ENCODE measurements around the gene NR1I3. TPM values are rescaled to one million over a fixed set of nuclear protein-coding genes. Genes with fewer than 3 reads are reported as not detected.
A peak's percentile ranks its signal among the peaks of the same experiment; 100 is the strongest.

NR1I3 gene
- total RNA-seq, 1 donor from 2014 or later: not detected

- Histone ChIP-seq H3K27ac (no peak overlapping the region), H3K27me3 (no peaks in the 10 kb centered on the region), H3K36me3 (no peaks in the 10 kb centered on the region), H3K9me3 (no peaks in the 10 kb centered on the region), H3K4me1 (peaks cover 37% of the 10 kb centered on the region), H3K4me3 (no peak overlapping the region)
- TF ChIP-seq CTCF (IDR thresholded peaks at IDR 0.05) (no peak), POLR2A (IDR thresholded peaks at IDR 0.05) (no peak), POLR2AphosphoS5 (IDR thresholded peaks at IDR 0.05; ENCODE audit: insufficient read depth in 1 of 2, low read depth in 1 of 2) (no peak)
- intact Hi-C loops (cut with DNase I): no loop called here
- DNase-seq (ENCODE audit: extremely low spot score in 2 of 2): no peak
These were observed 55.8 kb downstream of the NR1I3 start for GRCh38 chr1:161182214-161182613.

GRCh38 chr1:161180639-161181038 lies 57.4 kb downstream of the NR1I3 start:
- no peaks in the 10 kb centered on the region for H3K27me3 ChIP-seq
- no peaks in the 10 kb centered on the region for H3K9me3 ChIP-seq
- TF ChIP-seq CTCF (IDR thresholded peaks at IDR 0.05) (no peak), POLR2A (IDR thresholded peaks at IDR 0.05) (no peak), POLR2AphosphoS5 (IDR thresholded peaks at IDR 0.05; ENCODE audit: insufficient read depth in 1 of 2, low read depth in 1 of 2) (no peak)
- H3K36me3 ChIP-seq: no peaks in the 10 kb centered on the region
- intact Hi-C loops (cut with DNase I): no loop called here
- peaks cover 45% of the 10 kb centered on the region for H3K4me1 ChIP-seq
- no peak for DNase-seq (ENCODE audit: extremely low spot score in 2 of 2)
- H3K4me3 ChIP-seq: no peak overlapping the region
- H3K27ac ChIP-seq: no peak overlapping the region

GRCh38 chr1:161179698-161180097 lies 58.3 kb downstream of the NR1I3 start:
- no peak for DNase-seq (ENCODE audit: extremely low spot score in 2 of 2)
- Histone ChIP-seq H3K4me1 (peaks cover 39% of the 10 kb centered on the region), H3K36me3 (peaks cover 0 to 6% of the 10 kb centered on the region in 2 donors), H3K27ac (no peak overlapping the region), H3K27me3 (no peaks in the 10 kb centered on the region), H3K9me3 (no peaks in the 10 kb centered on the region), H3K4me3 (no peak overlapping the region)
- intact Hi-C loops (cut with DNase I): no loop called here
- no peak for TF ChIP-seq POLR2A (IDR thresholded peaks at IDR 0.05)
- no peak for TF ChIP-seq CTCF (IDR thresholded peaks at IDR 0.05)
- TF ChIP-seq POLR2AphosphoS5 (IDR thresholded peaks at IDR 0.05; ENCODE audit: insufficient read depth in 1 of 2, low read depth in 1 of 2): peak in 1 of 2 donors; percentile 81

Small RNAs within 50 kb of the gene (microRNA-seq; reads per million reads assigned to microRNA genes)
- gene MIR5187 (ENCODE audit: borderline number of aligned reads, borderline replicate concordance): not detected

Other genes starting within 250 kb of the NR1I3 start
- 178 TPM for gene F11R, start 217.1 kb downstream of the NR1I3 start, total RNA-seq
- gene TSTD1, start 199.2 kb downstream of the NR1I3 start, total RNA-seq: 44.7 TPM
- 39.0 TPM for gene USF1, start 192.2 kb downstream of the NR1I3 start, total RNA-seq
- gene ARHGAP30, start 168.3 kb downstream of the NR1I3 start, total RNA-seq: 14.5 TPM
- 42.7 TPM for gene NECTIN4, start 148.6 kb downstream of the NR1I3 start, total RNA-seq
- gene KLHDC9, start 139.8 kb downstream of the NR1I3 start, total RNA-seq: 9.3 TPM
- 47.1 TPM for gene PFDN2, start 120.2 kb downstream of the NR1I3 start, total RNA-seq
- 31.7 TPM for gene NIT1, start 120.1 kb downstream of the NR1I3 start, total RNA-seq
- 42.0 TPM for gene DEDD, start 105.5 kb downstream of the NR1I3 start, total RNA-seq
- 61.1 TPM for gene UFC1, start 84.2 kb downstream of the NR1I3 start, total RNA-seq
- 19.4 TPM for gene USP21, start 78.7 kb downstream of the NR1I3 start, total RNA-seq
- gene PPOX, start 71.8 kb downstream of the NR1I3 start, total RNA-seq: 16.7 TPM
- 16.2 TPM for gene B4GALT3, start 60.7 kb downstream of the NR1I3 start, total RNA-seq
- 78.3 TPM for gene ADAMTS4, start 39.1 kb downstream of the NR1I3 start, total RNA-seq
- gene NDUFS2, start 35.8 kb downstream of the NR1I3 start, total RNA-seq: 104 TPM
- gene FCER1G, start 22.9 kb downstream of the NR1I3 start, total RNA-seq: 64.8 TPM
- not detected for gene APOA2, start 14.6 kb downstream of the NR1I3 start, total RNA-seq
- 15.0 TPM for gene TOMM40L, start 12.1 kb downstream of the NR1I3 start, total RNA-seq
- 3.7 TPM for gene PCP4L1, start 20.5 kb upstream of the NR1I3 start, total RNA-seq
- 3.7 TPM for gene MPZ, start 71.8 kb upstream of the NR1I3 start, total RNA-seq
- 44.9 TPM for gene SDHC, start 76.2 kb upstream of the NR1I3 start, total RNA-seq
- gene CFAP126, start 129.7 kb upstream of the NR1I3 start, total RNA-seq: not detected